ENCODE results near the gene PCMT1.
"Not testable (repeated sequence)": the region's sequence is repeated elsewhere in the genome, so short reads cannot be mapped to it uniquely, and the experiment has no call there.

PCMT1 gene

GRCh38 chr6:149750136-149750609 is 632 bp downstream of the PCMT1 start:
- DNase-seq (ENCODE audit: low read depth): peak; percentile 24

GRCh38 chr6:149751239-149751638 is 1.7 kb downstream of the PCMT1 start:
- no peak for DNase-seq (ENCODE audit: low read depth)

- DNase-seq (ENCODE audit: low read depth): not testable (repeated sequence)
These were observed 2.4 kb downstream of the PCMT1 start for GRCh38 chr6:149751920-149752319.

- DNase-seq (ENCODE audit: low read depth): no peak
These were observed 3.2 kb downstream of the PCMT1 start for GRCh38 chr6:149752600-149753373.

- not testable (repeated sequence) for DNase-seq (ENCODE audit: low read depth)
These were observed 3.8 kb downstream of the PCMT1 start for GRCh38 chr6:149753374-149753637.

- no peak for DNase-seq (ENCODE audit: low read depth)
These were observed 5.0 kb downstream of the PCMT1 start for GRCh38 chr6:149754548-149754947.

- no peak for DNase-seq (ENCODE audit: low read depth)
These were observed 6.0 kb downstream of the PCMT1 start for GRCh38 chr6:149755300-149756260.

- no peak for DNase-seq (ENCODE audit: low read depth)
These were observed 6.7 kb downstream of the PCMT1 start for GRCh38 chr6:149756261-149756636.

- DNase-seq (ENCODE audit: low read depth): no peak
These were observed 11.9 kb downstream of the PCMT1 start for GRCh38 chr6:149761438-149761837.

GRCh38 chr6:149763866-149764265 is 14.3 kb downstream of the PCMT1 start:
- no peak for DNase-seq (ENCODE audit: low read depth)

GRCh38 chr6:149766156-149766769 is 16.7 kb downstream of the PCMT1 start:
- DNase-seq (ENCODE audit: low read depth): no peak

GRCh38 chr6:149769676-149770075 is 20.1 kb downstream of the PCMT1 start:
- no peak for DNase-seq (ENCODE audit: low read depth)

GRCh38 chr6:149771185-149771584 is 21.6 kb downstream of the PCMT1 start:
- DNase-seq (ENCODE audit: low read depth): no peak

GRCh38 chr6:149771925-149772324 is 22.4 kb downstream of the PCMT1 start:
- no peak for DNase-seq (ENCODE audit: low read depth)

GRCh38 chr6:149777624-149778023 is 28.1 kb downstream of the PCMT1 start:
- DNase-seq (ENCODE audit: low read depth): no peak

- no peak for DNase-seq (ENCODE audit: low read depth)
These were observed 30.1 kb downstream of the PCMT1 start for GRCh38 chr6:149779644-149779963.

- no peak for DNase-seq (ENCODE audit: low read depth)
These were observed 32.2 kb downstream of the PCMT1 start for GRCh38 chr6:149781715-149782114.

- DNase-seq (ENCODE audit: low read depth): no peak
These were observed 32.8 kb downstream of the PCMT1 start for GRCh38 chr6:149782337-149782736.

GRCh38 chr6:149783551-149783950 is 34.0 kb downstream of the PCMT1 start:
- DNase-seq (ENCODE audit: low read depth): no peak

- no peak for DNase-seq (ENCODE audit: low read depth)
These were observed 56.6 kb downstream of the PCMT1 start for GRCh38 chr6:149806127-149806526.

GRCh38 chr6:149809798-149810197 is 60.3 kb downstream of the PCMT1 start:
- no peak for DNase-seq (ENCODE audit: low read depth)

- no peak for DNase-seq (ENCODE audit: low read depth)
These were observed 63.8 kb downstream of the PCMT1 start for GRCh38 chr6:149813351-149813750.

GRCh38 chr6:149815788-149816187 is 66.2 kb downstream of the PCMT1 start:
- no peak for DNase-seq (ENCODE audit: low read depth)
